K562 (cell line): ENCODE measurements around the gene MARK4. TPM values are rescaled to one million over a fixed set of nuclear protein-coding genes. Genes with fewer than 3 reads are reported as not detected.

Source experiments
- ATAC-seq: fragments of 200-7000 bp; cut with Tn5 transposase; 3 replicates; pipeline ENCODE4 v1.9.1; 2020; ENCODE audit warnings: moderate library complexity
- BruUV-seq: library from RNA; stranded (reverse); fragments of 400-500 nt; replicated peaks from 2 replicates; lab custom pipeline; 2021; lab: Mats Ljungman, UMichigan
- CTCF ChIA-PET: fragments of 300-600 bp; formaldehyde crosslinking; extraction: SDS; loops from one replicate; lab custom pipeline; 2021; ENCODE audit warnings: low intra/inter-chr PET ratio; lab: Yijun Ruan, JAX
- POLR2A ChIA-PET: fragments of 300-600, 350-650 bp; sonication (Branson Sonifier 250); formaldehyde crosslinking; extraction: SDS; loops from one replicate; lab custom pipeline; 2021; ENCODE audit warnings: antibody characterized with exemption, inconsistent platforms; lab: Yijun Ruan, JAX
- DNase-seq, 4 experiments: peaks; one replicate each; pipeline versions ENCODE4 v3.0.0 to v3.0.0-alpha.2; 2011 to 2018; ENCODE audit warnings: low spot score in 3 of 4, mixed read lengths in 3 of 4; ENCODE audit errors: extremely low read depth in 1 of 4
- FAIRE-seq: peaks from 2 replicates; lab custom pipeline; 2011; peaks lifted over from hg19 to GRCh38; lab: Jason Lieb, UNC
- H2AFZ ChIP-seq: 2 replicates; pipeline ENCODE4 v1.6.0; 2011; ENCODE audit warnings: low read depth, low read length, control low read depth, inconsistent platforms
- H3K27ac ChIP-seq: fragments of 200-600 bp; 3 replicates; pipeline ENCODE4 v1.8.0; 2011; ENCODE audit warnings: low read depth, mild to moderate bottlenecking, control low read depth, inconsistent platforms, low read length, moderate library complexity, mixed read lengths; ENCODE audit errors: extremely low read depth
- H3K27me3 ChIP-seq, 2 experiments: fragments of 300-600 bp in 1 of 2; 2 replicates in 1 of 2; 3 replicates in 1 of 2; pipeline versions ENCODE4 v1.6.0 to v1.8.0; 2011; ENCODE audit warnings: inconsistent platforms in 2 of 2, low read length in 2 of 2, mild to moderate bottlenecking in 1 of 2, mixed read lengths in 1 of 2, moderate library complexity in 1 of 2; ENCODE audit not compliant: control insufficient read depth in 2 of 2, insufficient read depth in 2 of 2
- H3K36me3 ChIP-seq: fragments of 300-600 bp; 3 replicates; pipeline ENCODE4 v1.8.0; 2011; ENCODE audit warnings: mild to moderate bottlenecking, low read length, inconsistent platforms; ENCODE audit not compliant: control insufficient read depth, insufficient read depth
- H3K4me1 ChIP-seq, 2 experiments: fragments of 200-600 bp in 1 of 2; replicated peaks in 1 of 2; 2 replicates in 1 of 2; 3 replicates in 1 of 2; pipeline versions ENCODE4 v1.5.1 to v1.8.0; 2011; ENCODE audit warnings: inconsistent platforms in 2 of 2, low read length in 2 of 2, mild to moderate bottlenecking in 1 of 2, mixed read lengths in 1 of 2, moderate library complexity in 1 of 2; ENCODE audit not compliant: control insufficient read depth in 2 of 2, insufficient read depth in 2 of 2
- H3K4me2 ChIP-seq: 2 replicates; pipeline ENCODE4 v1.6.1; 2011; ENCODE audit warnings: low read length, control low read depth, inconsistent platforms, mixed read lengths; ENCODE audit not compliant: insufficient read depth
- H3K4me3 ChIP-seq: fragments of 200-600 bp; sonication (generic), shearing (Covaris generic); 2 replicates; pipeline ENCODE4 v1.5.1; 2016; ENCODE audit warnings: control low read depth, inconsistent platforms
- H3K79me2 ChIP-seq: fragments of 200-600 bp; 3 replicates; pipeline ENCODE4 v1.8.0; 2011; ENCODE audit warnings: low read length, inconsistent platforms; ENCODE audit not compliant: control insufficient read depth, insufficient read depth
- H3K9ac ChIP-seq, 2 experiments: 2 replicates each; pipeline versions ENCODE4 v1.6.0 to v1.6.1; 2011; ENCODE audit warnings: low read depth in 2 of 2, low read length in 2 of 2, control low read depth in 1 of 2, inconsistent platforms in 1 of 2, mild to moderate bottlenecking in 1 of 2, mixed read lengths in 1 of 2; ENCODE audit not compliant: insufficient read depth in 1 of 2
- H3K9me1 ChIP-seq: one replicate; pipeline ENCODE4 v1.6.0; 2011; ENCODE audit warnings: inconsistent platforms, mild to moderate bottlenecking, low read length, moderate library complexity; ENCODE audit not compliant: control insufficient read depth, insufficient read depth
- H3K9me3 ChIP-seq: replicated peaks from 2 replicates; pipeline ENCODE4 v1.5.1; 2011; ENCODE audit warnings: low read depth, low read length, inconsistent platforms; ENCODE audit not compliant: control insufficient read depth, insufficient read depth
- H4K20me1 ChIP-seq: replicated peaks from 2 replicates; pipeline ENCODE4 v1.6.1; 2011; ENCODE audit warnings: low read length, inconsistent platforms, mixed read lengths; ENCODE audit not compliant: control insufficient read depth, insufficient read depth
- NFIC ChIP-seq: fragments of 450-650 bp; IDR thresholded peaks from 2 replicates; pipeline ENCODE4 v1.6.1; 2017; ENCODE audit warnings: mild to moderate bottlenecking, inconsistent platforms
- TAF15 ChIP-seq: fragments of 200-400 bp; formaldehyde crosslinking; IDR thresholded peaks from 2 replicates; pipeline ENCODE4 v1.6.1; 2017; ENCODE audit warnings: mild to moderate bottlenecking, low read depth, low read length, moderate library complexity
- USF2 ChIP-seq: sonication (generic); formaldehyde crosslinking; IDR thresholded peaks from 2 replicates; pipeline ENCODE4 v1.5.0; 2020; ENCODE audit warnings: missing genetic modification reagents
- ZFP91 ChIP-seq: sonication (generic); formaldehyde crosslinking; IDR thresholded peaks from 2 replicates; pipeline ENCODE4 v1.8.0; 2022; ENCODE audit warnings: mild to moderate bottlenecking, missing genetic modification reagents
- ZNF384 ChIP-seq: IDR thresholded peaks from 2 replicates; pipeline ENCODE4 v1.6.1; 2012; ENCODE audit warnings: low read depth, low read length, improper control_type of control experiment
- WGBS: fragments of 100-300 bp; shearing (Covaris generic); methylation state at CpG from one replicate; pipeline ENCODE4 v1.1.6; 2016; ENCODE audit warnings: low coverage, mixed read lengths; ENCODE audit not compliant: insufficient coverage; ENCODE audit errors: missing lambda C conversion rate; 5-methylcytosine and 5-hydroxymethylcytosine counted together
- in situ Hi-C: fragments of 300-500 bp; cut with MboI; formaldehyde crosslinking; loops from 4 replicates; pipeline ENCODE4 v1.15.0; 2018; ENCODE audit warnings: inconsistent platforms, mixed read lengths
- intact Hi-C: fragments of 100-400 bp; cut with micrococcal nuclease; formaldehyde crosslinking; loops from 2 replicates; pipeline ENCODE4 v1.14.2; 2022
- polyA plus RNA-seq, 8 experiments: library from polyadenylated mRNA; depleted of rRNA in 4 of 8; stranded (reverse) in 5 of 8; unstranded in 3 of 8; fragments of >200 nt; fragmentation: Nextera tagmentation in 2 of 8; fragmentation: Illumina TruSeq in 1 of 8; extraction: Ambion mirVana in 2 of 8; extraction: Trizol in 1 of 8; gene quantifications; 2 replicates each; pipeline versions ENCODE4 v1.2.1 to v1.2.3, GENCODE V29; 2011 to 2014; ENCODE audit warnings: inconsistent platforms in 1 of 8, missing spikeins in 1 of 8
- total RNA-seq, 7 experiments: library from RNA; depleted of rRNA in 6 of 7; stranded (reverse); fragments of >200 nt in 6 of 7; fragmentation: Illumina TruSeq in 2 of 7; extraction: Trizol in 2 of 7; gene quantifications; 2 replicates each; pipeline versions ENCODE4 v1.2.1 to v1.2.3, GENCODE V29; 2011 to 2021; ENCODE audit warnings: low replicate concordance in 1 of 7

MARK4 gene
- total and polyA plus RNA-seq, 9 of the 15 experiments (the other 6 are each of a cell fraction or from before 2014, with no cell fraction given): 0.52 to 29.4 (median 8.6) TPM

GRCh38 chr19:45275370-45275971 is 24.4 kb downstream of the MARK4 start:
- H3K79me2 ChIP-seq: no peaks in the 10 kb centered on the region
- H3K4me1 ChIP-seq: peaks cover 17 to 30% of the 10 kb centered on the region in 2 experiments; a peak in 4 of 5 replicates
- no peak overlapping the region for H3K4me2 ChIP-seq
- peaks cover 51% of the 10 kb centered on the region for H3K36me3 ChIP-seq
- ATAC-seq (no peak), DNase-seq (no peak), FAIRE-seq (no peak)
- H3K9me1 ChIP-seq: no peaks in the 10 kb centered on the region
- 82% methylated on average over 11 of the region's 12 CpGs for WGBS
- no peak overlapping the region for H3K27ac ChIP-seq
- in situ Hi-C loops: no loop called here
- no peak overlapping the region for H2AFZ ChIP-seq
- H3K9me3 ChIP-seq: no peaks in the 10 kb centered on the region
- no peaks in the 10 kb centered on the region for H3K27me3 ChIP-seq
- intact Hi-C loops: no loop called here
- CTCF ChIA-PET: no interaction called here
- no peak overlapping the region for H3K4me3 ChIP-seq
- POLR2A ChIA-PET: interaction anchor here (0.6 to 2.3 kb wide), 4 partner anchors 10 to 33 kb away, joined by 3 to 5 read pairs (median 4); no protein-coding TSS in a partner anchor
- no peak for TF ChIP-seq TAF15
- TF ChIP-seq ZNF384: peak; percentile 87
- TF ChIP-seq ZFP91 (CRISPR knock-in tag): peak; percentile 76; the same call in 1 of the 2 replicates
- TF ChIP-seq NFIC: peak; percentile 33; the same call in 1 of the 2 replicates
- TF ChIP-seq USF2: peak; percentile 25; the same call in 1 of the 2 replicates
- H3K9ac ChIP-seq: peak overlapping the region in 1 of 2 experiments; percentile 59; a peak in 1 of 4 replicates
- no TSS peak for BruUV-seq
- H4K20me1 ChIP-seq: no peaks in the 10 kb centered on the region
